ENCODE results near the gene NPHP4.

The NPHP4 gene

DNA sequence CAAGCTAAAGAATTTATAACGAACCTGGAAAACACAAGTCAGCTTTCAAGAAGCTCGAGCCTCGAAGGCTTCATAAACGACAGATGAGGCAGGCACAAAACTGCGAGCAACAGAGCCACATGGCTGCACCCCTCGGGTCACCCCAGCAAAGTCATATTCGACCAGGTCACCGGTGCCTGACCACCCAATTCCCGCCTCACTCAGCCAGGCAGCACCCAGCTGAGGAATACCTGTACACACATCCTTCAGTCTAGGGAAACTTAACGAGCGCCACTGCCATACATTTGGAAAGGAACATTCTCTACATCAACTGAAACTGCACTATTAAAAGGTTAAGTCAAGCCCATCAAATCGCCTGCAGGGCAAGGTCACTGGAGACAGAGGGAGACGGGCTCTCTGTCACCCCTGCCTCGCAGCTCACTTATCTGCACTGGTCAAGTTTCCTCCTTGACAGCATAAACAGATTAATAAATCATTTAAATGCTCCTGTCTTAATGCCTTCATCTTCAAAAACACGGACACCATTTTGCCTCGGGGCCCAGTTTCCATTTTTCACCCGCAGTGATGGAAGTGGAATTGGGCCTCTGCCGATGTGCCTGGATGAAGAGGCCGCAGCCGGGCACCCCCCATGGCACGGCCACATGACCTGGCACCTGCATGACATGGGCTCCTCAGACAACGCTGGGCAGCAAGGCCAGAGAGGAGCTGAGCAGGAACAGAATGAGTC lies 20.6 kb downstream of the NPHP4 start:
- H3K27ac ChIP-seq (ENCODE audit: low read length): no peak overlapping the region
- H3K9me3 ChIP-seq (ENCODE audit: control insufficient read depth in 1 of 2, low read length in 2 of 2): no peaks in the 10 kb centered on the region
- H3K4me3 ChIP-seq (ENCODE audit: low read depth in 1 of 2, low read length in 2 of 2): no peak overlapping the region
- H3K36me3 ChIP-seq (ENCODE audit: control insufficient read depth in 1 of 2, insufficient read depth in 2 of 2, low read length in 2 of 2): peaks cover 3 to 27% of the 10 kb centered on the region in 2 donors
- H3K4me1 ChIP-seq (ENCODE audit: control insufficient read depth in 1 of 2, insufficient read depth in 2 of 2, low read length in 2 of 2): no peaks in the 10 kb centered on the region
- no peaks in the 10 kb centered on the region for H3K27me3 ChIP-seq (ENCODE audit: low read depth, low read length)

DNA sequence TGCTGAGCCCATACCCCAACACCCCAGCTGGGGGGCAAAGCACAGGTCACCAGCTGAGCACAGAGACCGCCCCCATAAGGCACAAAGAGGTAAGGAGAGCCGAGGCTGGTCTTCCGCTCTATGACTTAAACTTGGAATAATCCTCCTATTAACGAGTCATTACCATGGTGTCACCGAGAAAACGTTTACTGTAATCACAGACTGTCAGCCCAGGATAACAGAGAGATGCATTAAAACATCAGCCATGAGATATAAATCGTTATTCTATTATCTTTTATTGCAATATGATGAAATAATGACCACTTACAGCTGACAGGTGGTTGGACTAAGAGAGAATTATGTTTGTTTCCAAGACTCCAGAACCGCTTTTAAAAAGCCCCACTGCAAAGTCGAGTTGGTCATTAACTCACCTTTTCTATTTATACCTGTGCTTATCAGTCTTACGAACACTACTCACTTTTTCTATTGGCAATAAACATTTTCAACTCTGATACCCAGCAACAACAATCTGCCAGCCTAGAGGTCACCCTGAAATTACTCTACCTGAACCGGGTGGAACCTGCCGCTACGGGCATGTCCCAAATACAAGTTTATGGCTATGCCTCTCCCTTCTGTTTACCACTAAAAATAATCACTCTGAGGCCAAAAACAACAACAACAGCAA lies 21.5 kb downstream of the NPHP4 start:
- no peaks in the 10 kb centered on the region for H3K27me3 ChIP-seq (ENCODE audit: low read depth, low read length)
- H3K4me3 ChIP-seq (ENCODE audit: low read depth in 1 of 2, low read length in 2 of 2): no peak overlapping the region
- no peaks in the 10 kb centered on the region for H3K4me1 ChIP-seq (ENCODE audit: control insufficient read depth in 1 of 2, insufficient read depth in 2 of 2, low read length in 2 of 2)
- no peaks in the 10 kb centered on the region for H3K9me3 ChIP-seq (ENCODE audit: control insufficient read depth in 1 of 2, low read length in 2 of 2)
- H3K36me3 ChIP-seq (ENCODE audit: control insufficient read depth in 1 of 2, insufficient read depth in 2 of 2, low read length in 2 of 2): peaks cover 0 to 26% of the 10 kb centered on the region in 2 donors
- H3K27ac ChIP-seq (ENCODE audit: low read length): no peak overlapping the region

DNA sequence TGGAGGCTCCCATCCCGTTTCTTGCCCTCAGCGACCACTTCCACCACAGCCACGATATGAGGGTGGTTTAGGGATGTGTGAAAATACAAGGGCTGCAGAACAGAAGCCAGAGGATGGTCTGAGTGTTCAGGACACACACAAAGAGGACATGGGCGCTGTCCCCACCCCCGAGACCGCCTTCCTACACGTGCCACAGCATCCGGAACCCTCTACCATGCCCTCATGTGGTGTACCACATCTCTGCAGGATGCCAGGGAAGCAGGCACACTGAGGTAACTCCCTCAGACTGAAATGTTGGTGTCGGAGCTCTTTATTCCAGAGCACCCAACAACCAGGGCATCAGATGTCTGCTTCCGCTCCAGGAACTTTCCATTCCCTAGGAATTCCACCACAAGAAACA lies 23.1 kb downstream of the NPHP4 start:
- Histone ChIP-seq H3K36me3 (ENCODE audit: control insufficient read depth in 1 of 2, insufficient read depth in 2 of 2, low read length in 2 of 2) (peaks cover 0 to 32% of the 10 kb centered on the region in 2 donors), H3K4me3 (ENCODE audit: low read depth in 1 of 2, low read length in 2 of 2) (no peak overlapping the region), H3K9me3 (ENCODE audit: control insufficient read depth in 1 of 2, low read length in 2 of 2) (no peaks in the 10 kb centered on the region), H3K27ac (ENCODE audit: low read length) (no peak overlapping the region), H3K27me3 (ENCODE audit: low read depth, low read length) (no peaks in the 10 kb centered on the region), H3K4me1 (ENCODE audit: control insufficient read depth in 1 of 2, insufficient read depth in 2 of 2, low read length in 2 of 2) (no peaks in the 10 kb centered on the region)

DNA sequence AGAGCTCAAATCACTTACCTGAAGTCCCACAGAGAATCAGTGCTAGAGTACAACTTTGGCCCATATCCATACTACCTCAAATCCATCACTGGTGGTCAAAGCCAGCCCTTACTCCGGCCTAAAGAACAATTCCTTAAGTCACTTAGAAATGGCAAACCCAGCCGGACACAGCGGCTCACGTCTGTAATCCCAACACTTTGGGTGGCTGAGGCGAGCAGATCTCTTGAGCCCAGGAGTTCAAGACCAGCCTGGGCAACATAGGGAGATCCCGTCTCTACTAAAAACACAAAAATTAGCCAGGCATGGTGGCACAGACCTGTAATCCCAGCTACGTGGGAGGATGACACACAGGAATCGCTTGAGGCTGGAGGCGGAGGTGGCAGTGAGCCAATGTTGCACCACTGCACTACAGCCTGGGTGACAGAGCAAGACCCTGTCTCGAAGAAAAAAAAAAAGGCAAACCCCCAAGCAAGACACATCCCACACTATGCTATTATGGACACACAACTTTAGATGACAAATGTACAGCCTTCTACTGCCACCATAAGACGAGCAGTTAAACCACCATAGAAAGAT lies 24.0 kb downstream of the NPHP4 start:
- Histone ChIP-seq H3K27me3 (ENCODE audit: low read depth, low read length) (no peaks in the 10 kb centered on the region), H3K36me3 (ENCODE audit: control insufficient read depth in 1 of 2, insufficient read depth in 2 of 2, low read length in 2 of 2) (peaks cover 0 to 35% of the 10 kb centered on the region in 2 donors), H3K27ac (ENCODE audit: low read length) (no peak overlapping the region), H3K9me3 (ENCODE audit: control insufficient read depth in 1 of 2, low read length in 2 of 2) (no peaks in the 10 kb centered on the region), H3K4me3 (ENCODE audit: low read depth in 1 of 2, low read length in 2 of 2) (no peak overlapping the region), H3K4me1 (ENCODE audit: control insufficient read depth in 1 of 2, insufficient read depth in 2 of 2, low read length in 2 of 2) (no peaks in the 10 kb centered on the region)

DNA sequence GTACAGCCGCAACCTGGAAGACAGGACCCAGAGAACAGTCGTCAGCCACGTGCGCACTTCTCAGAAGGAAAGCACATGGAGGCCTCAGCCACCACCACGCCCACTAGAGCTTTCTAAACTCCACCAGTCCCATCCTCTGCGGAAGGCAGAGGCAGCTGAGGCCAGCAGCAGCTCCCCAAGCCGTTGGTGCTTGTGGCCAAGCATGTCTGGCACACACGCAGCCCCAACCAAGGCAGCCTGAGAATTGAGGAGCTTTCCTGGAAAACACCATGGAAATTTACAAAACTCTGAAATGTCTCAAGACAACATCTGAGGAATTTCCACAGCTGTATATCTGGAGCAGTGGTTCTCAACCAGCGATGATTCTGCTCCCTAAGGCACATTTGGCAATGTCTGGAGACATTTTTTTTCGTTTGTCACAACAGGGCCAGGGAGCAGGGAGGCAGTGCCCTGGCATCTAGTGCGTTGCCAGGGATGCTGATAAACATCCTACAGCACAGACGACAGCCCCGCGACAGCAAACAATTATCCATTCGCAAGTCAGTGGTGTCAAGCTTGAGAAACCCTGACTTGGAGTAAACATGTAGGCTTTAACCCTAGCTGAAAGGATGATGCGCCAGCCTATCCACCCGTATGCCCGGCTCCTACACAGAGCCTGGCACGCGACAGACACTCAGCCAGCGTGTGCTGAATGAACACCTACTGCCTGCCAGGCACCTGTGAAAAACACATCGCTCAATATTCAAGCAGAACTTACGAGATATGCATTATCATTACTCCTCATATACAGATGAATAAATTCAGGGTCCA lies 24.7 kb downstream of the NPHP4 start:
- H3K4me1 ChIP-seq (ENCODE audit: control insufficient read depth in 1 of 2, insufficient read depth in 2 of 2, low read length in 2 of 2): no peaks in the 10 kb centered on the region
- H3K36me3 ChIP-seq (ENCODE audit: control insufficient read depth in 1 of 2, insufficient read depth in 2 of 2, low read length in 2 of 2): peaks cover 0 to 39% of the 10 kb centered on the region in 2 donors

DNA sequence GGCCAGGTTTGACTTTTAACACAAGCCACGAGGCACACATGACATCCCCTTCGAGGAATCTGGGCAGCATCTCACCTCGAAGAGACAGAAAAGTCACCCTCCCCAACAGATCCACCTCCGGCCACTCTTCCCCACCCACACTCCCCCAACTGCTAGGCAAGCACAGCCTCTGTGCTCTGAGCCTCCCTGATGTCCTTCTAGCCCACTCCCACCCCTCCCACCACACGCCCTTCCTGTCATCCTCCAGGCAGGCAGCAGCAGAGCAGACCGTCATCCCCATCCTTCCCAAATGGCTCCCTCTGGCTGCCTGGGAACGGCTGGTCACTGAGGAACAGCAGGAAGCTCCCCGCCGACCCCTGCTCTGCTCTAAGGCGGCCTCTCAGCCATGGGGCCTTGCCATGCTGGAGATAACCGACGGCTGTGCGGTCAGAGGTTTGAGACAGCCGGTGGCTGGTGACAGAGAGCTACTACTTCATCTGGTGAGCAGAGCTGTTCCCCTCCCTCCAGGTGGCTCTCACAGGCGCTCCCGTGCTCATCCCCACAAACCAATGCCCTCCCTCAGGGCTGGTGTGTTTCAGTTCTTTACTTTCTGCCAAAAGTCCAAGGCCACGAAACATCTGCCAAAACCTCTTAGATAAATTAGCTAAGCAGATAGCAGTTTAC lies 25.6 kb downstream of the NPHP4 start:
- H3K4me1 ChIP-seq (ENCODE audit: control insufficient read depth in 1 of 2, insufficient read depth in 2 of 2, low read length in 2 of 2): no peaks in the 10 kb centered on the region
- no peak overlapping the region for H3K27ac ChIP-seq (ENCODE audit: low read length)
- H3K36me3 ChIP-seq (ENCODE audit: control insufficient read depth in 1 of 2, insufficient read depth in 2 of 2, low read length in 2 of 2): peaks cover 0 to 41% of the 10 kb centered on the region in 2 donors
- no peaks in the 10 kb centered on the region for H3K27me3 ChIP-seq (ENCODE audit: low read depth, low read length)
- no peak overlapping the region for H3K4me3 ChIP-seq (ENCODE audit: low read depth in 1 of 2, low read length in 2 of 2)
- no peaks in the 10 kb centered on the region for H3K9me3 ChIP-seq (ENCODE audit: control insufficient read depth in 1 of 2, low read length in 2 of 2)

More for the DNA sequence above, 24.7 kb downstream of the NPHP4 start:
- Histone ChIP-seq H3K27me3 (ENCODE audit: low read depth, low read length) (no peaks in the 10 kb centered on the region), H3K9me3 (ENCODE audit: control insufficient read depth in 1 of 2, low read length in 2 of 2) (no peaks in the 10 kb centered on the region), H3K27ac (ENCODE audit: low read length) (no peak overlapping the region), H3K4me3 (ENCODE audit: low read depth in 1 of 2, low read length in 2 of 2) (no peak overlapping the region)

DNA sequence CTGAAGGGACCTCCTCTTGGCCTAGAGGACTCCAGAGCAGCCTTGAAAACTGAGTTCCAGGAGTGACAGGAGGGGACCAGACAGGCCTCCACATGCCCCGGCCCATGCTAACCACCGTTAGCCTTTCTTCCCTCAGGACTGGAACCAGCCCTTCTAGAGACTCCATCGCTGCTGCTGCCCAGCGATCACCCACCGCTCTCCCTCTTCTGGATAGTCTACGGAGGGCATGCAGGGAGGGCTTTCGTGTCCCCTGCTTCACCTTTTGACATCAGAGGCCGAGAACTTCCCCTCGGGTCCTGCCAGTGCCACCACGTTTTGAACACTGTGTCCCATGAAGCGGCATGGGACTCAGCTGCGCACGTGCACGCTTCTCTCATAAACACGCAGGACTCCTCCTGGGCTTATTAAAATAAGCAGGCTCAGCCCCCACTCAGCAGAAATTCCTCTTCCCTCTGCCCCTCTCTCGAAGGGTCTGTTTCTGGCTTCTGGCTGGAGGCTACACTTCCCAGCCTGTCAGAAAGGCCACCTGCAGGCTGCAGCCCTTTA lies 26.6 kb downstream of the NPHP4 start:
- Histone ChIP-seq H3K27me3 (ENCODE audit: low read depth, low read length) (no peaks in the 10 kb centered on the region), H3K9me3 (ENCODE audit: control insufficient read depth in 1 of 2, low read length in 2 of 2) (no peaks in the 10 kb centered on the region), H3K36me3 (ENCODE audit: control insufficient read depth in 1 of 2, insufficient read depth in 2 of 2, low read length in 2 of 2) (peaks cover 0 to 50% of the 10 kb centered on the region in 2 donors), H3K4me3 (ENCODE audit: low read depth in 1 of 2, low read length in 2 of 2) (no peak overlapping the region), H3K27ac (ENCODE audit: low read length) (no peak overlapping the region), H3K4me1 (ENCODE audit: control insufficient read depth in 1 of 2, insufficient read depth in 2 of 2, low read length in 2 of 2) (no peaks in the 10 kb centered on the region)

DNA sequence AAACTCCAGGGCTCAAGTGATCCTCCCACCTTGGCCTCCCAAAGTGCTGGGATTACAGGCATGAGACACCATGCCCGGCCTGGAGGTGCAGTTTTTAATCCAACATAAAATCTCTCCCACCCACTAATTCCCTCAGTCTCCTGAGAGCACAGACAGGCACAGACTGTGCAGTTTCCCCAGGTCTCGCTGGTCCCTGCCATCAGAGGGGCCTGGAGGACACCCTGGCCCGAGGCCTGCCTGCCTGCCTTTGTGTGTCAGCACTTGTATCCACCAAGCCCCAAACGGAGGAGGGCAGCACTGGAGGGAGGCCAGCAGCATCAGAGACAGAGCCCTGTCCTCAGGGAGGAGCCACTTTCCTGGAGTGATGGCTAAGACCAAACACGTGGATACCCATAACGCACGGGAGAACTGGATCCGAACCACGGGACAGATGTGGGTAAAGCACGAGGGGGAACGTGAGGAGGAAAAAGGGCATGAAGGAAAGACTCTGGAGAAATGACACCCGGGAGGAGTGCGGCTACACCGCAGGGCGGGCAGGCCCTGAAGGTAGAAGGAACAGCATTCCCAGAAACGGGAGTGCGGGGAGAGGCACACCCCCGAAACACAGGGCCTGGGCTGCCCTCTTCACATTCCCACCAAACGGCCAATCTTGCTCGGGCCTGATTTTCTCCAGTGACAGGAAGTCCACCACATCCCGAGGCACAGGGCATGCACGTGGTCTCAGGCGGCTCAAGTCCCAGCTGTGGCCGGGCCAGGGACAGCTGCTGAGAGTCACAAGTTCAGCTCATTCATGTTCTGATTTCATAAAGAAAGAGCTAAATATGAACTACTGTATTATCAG lies 29.7 kb downstream of the NPHP4 start:
- no peaks in the 10 kb centered on the region for H3K27me3 ChIP-seq (ENCODE audit: low read depth, low read length)
- peaks cover 0 to 56% of the 10 kb centered on the region in 2 donors for H3K36me3 ChIP-seq (ENCODE audit: control insufficient read depth in 1 of 2, insufficient read depth in 2 of 2, low read length in 2 of 2)
- no peak overlapping the region for H3K4me3 ChIP-seq (ENCODE audit: low read depth in 1 of 2, low read length in 2 of 2)
- no peak overlapping the region for H3K27ac ChIP-seq (ENCODE audit: low read length)
- no peaks in the 10 kb centered on the region for H3K9me3 ChIP-seq (ENCODE audit: control insufficient read depth in 1 of 2, low read length in 2 of 2)
- no peaks in the 10 kb centered on the region for H3K4me1 ChIP-seq (ENCODE audit: control insufficient read depth in 1 of 2, insufficient read depth in 2 of 2, low read length in 2 of 2)

DNA sequence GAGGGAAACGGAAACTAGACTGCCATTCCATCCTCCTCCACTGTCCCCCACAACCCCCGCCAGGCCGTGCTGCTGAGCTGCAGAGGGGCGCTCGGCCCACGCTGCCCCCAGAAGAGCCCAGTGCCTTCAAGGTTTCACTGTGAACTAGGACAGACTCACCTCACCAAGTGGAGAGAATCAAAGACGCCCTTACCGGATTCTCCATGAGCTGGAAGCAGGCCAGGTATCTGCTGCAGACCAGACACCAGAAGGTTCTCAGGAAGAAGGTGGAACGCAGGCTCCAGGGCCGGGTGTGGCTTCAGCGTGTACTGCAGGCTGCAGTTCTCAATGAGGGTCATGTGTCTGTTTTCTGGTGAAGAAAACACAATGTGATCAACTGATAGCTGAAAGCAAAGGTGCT lies 30.6 kb downstream of the NPHP4 start:
- peaks cover 5 to 60% of the 10 kb centered on the region in 2 donors for H3K36me3 ChIP-seq (ENCODE audit: control insufficient read depth in 1 of 2, insufficient read depth in 2 of 2, low read length in 2 of 2)
- no peaks in the 10 kb centered on the region for H3K27me3 ChIP-seq (ENCODE audit: low read depth, low read length)
- H3K27ac ChIP-seq (ENCODE audit: low read length): no peak overlapping the region
- H3K9me3 ChIP-seq (ENCODE audit: control insufficient read depth in 1 of 2, low read length in 2 of 2): no peaks in the 10 kb centered on the region
- no peaks in the 10 kb centered on the region for H3K4me1 ChIP-seq (ENCODE audit: control insufficient read depth in 1 of 2, insufficient read depth in 2 of 2, low read length in 2 of 2)
- no peak overlapping the region for H3K4me3 ChIP-seq (ENCODE audit: low read depth in 1 of 2, low read length in 2 of 2)

DNA sequence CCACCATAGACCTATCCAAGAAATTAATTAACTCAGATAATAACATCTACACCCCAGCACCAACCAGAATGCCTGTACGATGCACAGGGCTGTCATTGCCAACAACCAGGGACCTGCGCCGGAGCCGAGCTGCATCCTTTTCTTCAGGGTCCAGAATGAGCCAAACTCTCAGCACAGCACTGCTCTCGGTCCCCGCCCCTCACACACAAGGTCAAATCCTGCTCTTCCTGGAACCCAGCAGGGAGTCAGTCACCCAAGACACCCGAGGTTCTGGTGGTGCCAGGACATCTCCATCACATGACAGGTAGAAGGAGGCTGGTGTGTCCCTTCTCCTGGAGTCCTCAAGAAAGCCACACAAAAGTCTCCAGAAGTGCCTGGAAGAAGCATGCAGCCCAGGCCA lies 31.9 kb downstream of the NPHP4 start:
- Histone ChIP-seq H3K9me3 (ENCODE audit: control insufficient read depth in 1 of 2, low read length in 2 of 2) (no peaks in the 10 kb centered on the region), H3K4me1 (ENCODE audit: control insufficient read depth in 1 of 2, insufficient read depth in 2 of 2, low read length in 2 of 2) (no peaks in the 10 kb centered on the region), H3K4me3 (ENCODE audit: low read depth in 1 of 2, low read length in 2 of 2) (no peak overlapping the region), H3K27me3 (ENCODE audit: low read depth, low read length) (no peaks in the 10 kb centered on the region), H3K36me3 (ENCODE audit: control insufficient read depth in 1 of 2, insufficient read depth in 2 of 2, low read length in 2 of 2) (peaks cover 10 to 65% of the 10 kb centered on the region in 2 donors), H3K27ac (ENCODE audit: low read length) (no peak overlapping the region)

Data from muscle layer of duodenum (tissue), 2 donors.